ENCODE measurements around the gene ITPK1. TPM values are rescaled to one million over a fixed set of nuclear protein-coding genes. Genes with fewer than 3 reads are reported as not detected.

Gene ITPK1
- total RNA-seq, 1 experiment from 2014 or later, result 88.6 TPM

DNA sequence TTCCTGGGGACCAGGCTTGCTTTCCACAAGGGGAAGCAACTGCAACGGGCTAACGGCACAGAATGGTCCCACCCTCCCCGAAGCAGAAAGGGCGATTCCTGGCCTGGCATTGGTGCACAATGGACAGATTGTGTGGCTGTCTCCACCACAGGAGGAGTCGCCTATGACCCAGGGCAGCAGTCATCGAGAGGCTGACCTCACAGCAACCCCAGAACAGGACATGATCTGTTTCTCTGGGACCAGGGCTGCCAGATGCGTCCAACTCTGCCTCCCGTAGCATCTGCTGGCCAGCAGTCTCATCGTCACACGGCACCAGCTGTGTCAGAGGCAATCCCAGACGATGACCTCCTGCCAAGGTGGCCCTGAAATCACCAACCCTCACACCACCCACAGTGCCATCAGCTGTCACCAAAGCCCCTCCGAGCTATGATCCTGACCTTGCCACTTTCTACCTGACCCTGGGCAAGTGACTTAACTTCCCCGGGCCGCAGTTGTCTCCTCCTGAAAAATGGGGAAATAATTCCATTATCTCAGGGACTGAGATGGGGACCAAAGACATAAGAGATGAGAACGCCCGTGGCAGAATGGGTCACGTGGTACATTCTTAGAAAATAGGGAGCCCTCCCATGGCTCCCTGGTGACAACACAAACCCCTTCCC, 106.1 kb downstream of the ITPK1 start:
- intact Hi-C loops (cut with micrococcal nuclease; ENCODE audit: unreplicated experiment), result no loop called here
- no peaks in the 10 kb centered on the region for H3K9me3 ChIP-seq (ENCODE audit: insufficient read depth, low read depth)
- peaks cover 16% of the 10 kb centered on the region; the same call in 1 of the 2 replicates for H3K79me2 ChIP-seq (ENCODE audit: low read depth)
- no peaks in the 10 kb centered on the region for H3K36me3 ChIP-seq (ENCODE audit: low read depth)
- H3K4me2 ChIP-seq, result no peak overlapping the region
- H3F3A ChIP-seq (ENCODE audit: insufficient read depth, low read depth), result no peaks in the 10 kb centered on the region; the same call in 1 of the 2 replicates
- POLR2A ChIA-PET (ENCODE audit: unreplicated experiment), result no interaction called here
- BruUV-seq (replicated peaks), result no TSS peak
- H3K27me3 ChIP-seq (ENCODE audit: insufficient read depth, low read depth), result no peaks in the 10 kb centered on the region
- H3K4me1 ChIP-seq (replicated peaks; ENCODE audit: insufficient read depth), result peaks cover 29% of the 10 kb centered on the region
- no peaks in the 10 kb centered on the region for H3K9me2 ChIP-seq (ENCODE audit: insufficient read depth)
- DNase-seq, result no peak
- H4K20me1 ChIP-seq (ENCODE audit: insufficient read depth), result 0 out of 2 replicates have a peak, but pooled peaks cover 7% of the 10 kb centered on the region
- no peak overlapping the region for H3K27ac ChIP-seq
- H3K4me3 ChIP-seq, result no peak overlapping the region
- no peak overlapping the region for H2AFZ ChIP-seq
- TF ChIP-seq, protein P1, sequence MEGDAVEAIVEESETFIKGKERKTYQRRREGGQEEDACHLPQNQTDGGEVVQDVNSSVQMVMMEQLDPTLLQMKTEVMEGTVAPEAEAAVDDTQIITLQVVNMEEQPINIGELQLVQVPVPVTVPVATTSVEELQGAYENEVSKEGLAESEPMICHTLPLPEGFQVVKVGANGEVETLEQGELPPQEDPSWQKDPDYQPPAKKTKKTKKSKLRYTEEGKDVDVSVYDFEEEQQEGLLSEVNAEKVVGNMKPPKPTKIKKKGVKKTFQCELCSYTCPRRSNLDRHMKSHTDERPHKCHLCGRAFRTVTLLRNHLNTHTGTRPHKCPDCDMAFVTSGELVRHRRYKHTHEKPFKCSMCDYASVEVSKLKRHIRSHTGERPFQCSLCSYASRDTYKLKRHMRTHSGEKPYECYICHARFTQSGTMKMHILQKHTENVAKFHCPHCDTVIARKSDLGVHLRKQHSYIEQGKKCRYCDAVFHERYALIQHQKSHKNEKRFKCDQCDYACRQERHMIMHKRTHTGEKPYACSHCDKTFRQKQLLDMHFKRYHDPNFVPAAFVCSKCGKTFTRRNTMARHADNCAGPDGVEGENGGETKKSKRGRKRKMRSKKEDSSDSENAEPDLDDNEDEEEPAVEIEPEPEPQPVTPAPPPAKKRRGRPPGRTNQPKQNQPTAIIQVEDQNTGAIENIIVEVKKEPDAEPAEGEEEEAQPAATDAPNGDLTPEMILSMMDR (conservative IDR thresholded peaks at IDR 0.05), result no peak
- no peak for TF ChIP-seq EZH2 (IDR thresholded peaks at IDR 0.05; ENCODE audit: low read depth)
- CTCF ChIA-PET, result no interaction called here

DNA sequence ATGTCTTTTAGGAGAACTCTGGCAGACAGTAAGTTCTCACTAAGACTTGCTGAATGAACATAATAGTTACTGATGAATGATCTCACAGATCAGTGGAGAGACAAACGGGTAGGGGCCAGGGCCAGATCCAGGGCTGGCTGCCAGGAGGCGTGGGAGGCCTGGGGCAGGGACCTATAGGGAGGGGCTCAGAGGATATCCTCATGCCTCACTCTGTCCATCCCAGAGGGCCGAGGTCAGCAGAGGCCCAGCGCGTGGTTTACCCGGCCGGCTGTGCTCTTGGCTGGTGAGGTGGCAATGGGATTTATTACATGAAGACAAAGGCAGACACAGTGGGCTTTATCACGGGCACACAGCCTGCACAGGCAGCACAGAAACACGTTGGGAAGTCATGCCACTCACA, 107.3 kb downstream of the ITPK1 start:
- no peaks in the 10 kb centered on the region for H3K9me2 ChIP-seq (ENCODE audit: insufficient read depth)
- BruUV-seq (replicated peaks), result no TSS peak
- intact Hi-C loops (cut with micrococcal nuclease; ENCODE audit: unreplicated experiment), result no loop called here
- no peak overlapping the region for H3K4me3 ChIP-seq
- no peaks in the 10 kb centered on the region for H3K36me3 ChIP-seq (ENCODE audit: low read depth)
- H3K9me3 ChIP-seq (ENCODE audit: insufficient read depth, low read depth), result no peaks in the 10 kb centered on the region
- 0 out of 2 replicates have a peak, but pooled peaks cover 7% of the 10 kb centered on the region for H4K20me1 ChIP-seq (ENCODE audit: insufficient read depth)
- H3F3A ChIP-seq (ENCODE audit: insufficient read depth, low read depth), result no peaks in the 10 kb centered on the region; the same call in 1 of the 2 replicates
- peaks cover 16% of the 10 kb centered on the region; the same call in 1 of the 2 replicates for H3K79me2 ChIP-seq (ENCODE audit: low read depth)
- no peaks in the 10 kb centered on the region for H3K27me3 ChIP-seq (ENCODE audit: insufficient read depth, low read depth)
- TF ChIP-seq, protein P1 (conservative IDR thresholded peaks at IDR 0.05), result no peak
- TF ChIP-seq EZH2 (IDR thresholded peaks at IDR 0.05; ENCODE audit: low read depth), result no peak
- peaks cover 29% of the 10 kb centered on the region for H3K4me1 ChIP-seq (replicated peaks; ENCODE audit: insufficient read depth)
- CTCF ChIA-PET, result interaction anchor here (0.6 kb wide), 1 partner anchor 35 kb away, joined by 5 read pairs; no protein-coding TSS in a partner anchor
- H3K4me2 ChIP-seq, result peak overlapping the region; percentile 27; the same call in 1 of the 2 replicates
- H3K27ac ChIP-seq, result peak overlapping the region; percentile 12; the same call in 1 of the 2 replicates
- H2AFZ ChIP-seq, result no peak overlapping the region
- peak in 1 of 2 experiments; percentile 52 for DNase-seq
- POLR2A ChIA-PET (ENCODE audit: unreplicated experiment), result no interaction called here

DNA sequence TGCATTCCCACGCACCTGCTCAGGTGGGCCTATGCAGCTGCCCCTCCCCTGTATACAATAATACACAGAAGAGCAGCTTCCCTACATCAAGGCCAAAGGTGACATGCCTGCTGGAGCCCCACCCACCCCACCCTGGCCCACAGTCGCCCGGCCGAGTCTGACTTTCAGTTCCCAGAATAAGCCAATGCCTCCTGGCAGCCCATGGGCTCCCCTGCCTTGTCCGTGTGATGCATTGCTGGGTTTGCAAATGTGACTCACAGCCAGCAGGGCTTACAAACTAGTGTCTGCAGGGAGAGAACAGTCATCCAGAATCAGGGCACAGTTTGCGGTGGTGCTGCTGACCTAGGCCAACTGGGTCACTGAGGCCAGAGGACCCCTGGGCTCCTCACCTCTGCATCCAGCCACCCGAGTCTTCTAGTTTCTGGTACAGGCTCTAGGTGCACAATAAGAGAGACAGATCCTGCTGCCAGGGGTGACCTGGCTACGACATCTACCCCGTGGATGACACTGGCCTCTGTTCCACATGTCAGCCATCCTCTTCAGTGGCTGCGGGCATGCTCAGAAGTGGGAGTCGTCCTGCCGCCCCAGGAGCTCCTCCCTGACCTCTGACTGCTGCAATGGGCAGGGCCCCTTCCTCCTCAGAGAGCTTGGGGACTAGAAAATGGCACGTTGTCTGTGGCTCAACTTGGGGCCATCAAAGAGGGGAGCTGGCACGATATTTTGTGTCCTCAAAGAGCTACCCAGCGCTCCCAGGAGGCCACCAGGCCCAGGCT, 108.3 kb downstream of the ITPK1 start:
- Histone ChIP-seq H3K9me2 (ENCODE audit: insufficient read depth) (no peaks in the 10 kb centered on the region), H3K27ac (peak overlapping the region; percentile 12; the same call in 1 of the 2 replicates), H3K4me3 (no peak overlapping the region), H3K4me1 (replicated peaks; ENCODE audit: insufficient read depth) (peaks cover 29% of the 10 kb centered on the region), H2AFZ (no peak overlapping the region), H3K36me3 (ENCODE audit: low read depth) (no peaks in the 10 kb centered on the region), H3K9me3 (ENCODE audit: insufficient read depth, low read depth) (no peaks in the 10 kb centered on the region), H3K79me2 (ENCODE audit: low read depth) (peaks cover 13% of the 10 kb centered on the region; the same call in 1 of the 2 replicates), H3K4me2 (peak overlapping the region; percentile 27; the same call in 1 of the 2 replicates), H3F3A (ENCODE audit: insufficient read depth, low read depth) (no peaks in the 10 kb centered on the region), H3K27me3 (ENCODE audit: insufficient read depth, low read depth) (no peaks in the 10 kb centered on the region), H4K20me1 (ENCODE audit: insufficient read depth) (0 out of 2 replicates have a peak, but pooled peaks cover 7% of the 10 kb centered on the region)
- TF ChIP-seq, protein P1 (conservative IDR thresholded peaks at IDR 0.05), result no peak
- no peak for TF ChIP-seq EZH2 (IDR thresholded peaks at IDR 0.05; ENCODE audit: low read depth)
- no TSS peak for BruUV-seq (replicated peaks)
- ChIA-PET POLR2A (ENCODE audit: unreplicated experiment) (no interaction called here), CTCF (interaction anchor here (0.6 to 1.1 kb wide), 2 partner anchors 36 to 106 kb away, joined by 3 to 5 read pairs; no protein-coding TSS in a partner anchor)
- intact Hi-C loops (cut with micrococcal nuclease; ENCODE audit: unreplicated experiment), result no loop called here
- peak; percentile 46 to 50 for DNase-seq
